Vagina (tissue), 2 donors: ENCODE data around the gene SPEM1. TPM values are rescaled to one million over a fixed set of nuclear protein-coding genes. Genes with fewer than 3 reads are reported as not detected.

ENCODE experiments used
- DNase-seq, 2 donors: peaks; one replicate each; pipeline ENCODE4 v3.0.0-alpha.2; 2017; ENCODE audit errors: extremely low spot score in 2 of 2
- H3K27ac ChIP-seq: fragments of 200-600 bp; sonication (generic); one replicate; pipeline ENCODE4 v1.5.1; 2019
- H3K27me3 ChIP-seq: fragments of 200-600 bp; sonication (generic); one replicate; pipeline ENCODE4 v1.5.1; 2019
- H3K36me3 ChIP-seq, 2 donors: fragments of 200-600 bp; sonication (generic); one replicate each; pipeline ENCODE4 v1.5.1; 2017 to 2019
- H3K4me1 ChIP-seq: fragments of 200-600 bp; sonication (generic); one replicate; pipeline ENCODE4 v1.5.1; 2019
- H3K4me3 ChIP-seq, 2 donors: fragments of 200-600 bp; sonication (generic); 1 replicate in 1 of 2; 2 replicates in 1 of 2; pipeline ENCODE4 v1.5.1; 2016 to 2019
- H3K9me3 ChIP-seq: fragments of 200-600 bp; sonication (generic); one replicate; pipeline ENCODE4 v1.5.1; 2019
- CTCF ChIP-seq, 3 experiments: fragments of 450-650 bp in 2 of 3; fragments of 200-600 bp in 1 of 3; sonication (generic) in 1 of 3; IDR thresholded peaks; one replicate each; pipeline ENCODE4 v1.5.1; 2017 to 2019; ENCODE audit warnings: antibody characterized with exemption in 3 of 3, mild to moderate bottlenecking in 2 of 3, moderate library complexity in 2 of 3
- POLR2A ChIP-seq, 2 donors: fragments of 450-650 bp; IDR thresholded peaks; one replicate each; pipeline ENCODE4 v1.6.1; 2017; ENCODE audit warnings: antibody characterized with exemption in 2 of 2, mild to moderate bottlenecking in 2 of 2, moderate library complexity in 2 of 2
- POLR2AphosphoS5 ChIP-seq, 2 donors: sonication (generic); formaldehyde crosslinking; IDR thresholded peaks; one replicate each; pipeline ENCODE4 v1.9.0; 2017; ENCODE audit warnings: antibody characterized with exemption in 2 of 2, mild to moderate bottlenecking in 2 of 2, low read depth in 1 of 2; ENCODE audit not compliant: insufficient read depth in 1 of 2
- intact Hi-C: fragments of 100-400 bp; cut with DNase I; formaldehyde crosslinking; loops from one replicate; pipeline ENCODE4 v1.15.1; 2023
- total RNA-seq: library from RNA; depleted of rRNA; stranded (reverse); fragments of >200 nt; gene quantifications from one replicate; pipeline ENCODE4 v1.2.3, GENCODE V29; 2016

SPEM1 gene
- not detected for total RNA-seq

GRCh38 chr17:7419819-7420610 lies at the start of gene SPEM1:
SPEM1 (plus strand) TSS chr17:7420324; CDS start chr17:7420385, 61 bp downstream.
- TF ChIP-seq POLR2AphosphoS5 (IDR thresholded peaks at IDR 0.05; ENCODE audit: insufficient read depth in 1 of 2, low read depth in 1 of 2): no peak
- TF ChIP-seq POLR2A (IDR thresholded peaks at IDR 0.05): no peak
- no peak for TF ChIP-seq CTCF (IDR thresholded peaks at IDR 0.05)
- H3K4me1 ChIP-seq: no peaks in the 10 kb centered on the region
- H3K27me3 ChIP-seq: no peaks in the 10 kb centered on the region
- H3K4me3 ChIP-seq: no peak within 1 kb of the TSS
- H3K36me3 ChIP-seq: peaks cover 0 to 4% of the 10 kb centered on the region in 2 donors
- no peak within 1 kb of the TSS for H3K27ac ChIP-seq
- no peak for DNase-seq
- no peaks in the 10 kb centered on the region for H3K9me3 ChIP-seq
- intact Hi-C loops: no loop called here

- intact Hi-C loops: no loop called here
- Histone ChIP-seq H3K4me3 (no peak overlapping the region), H3K36me3 (no peaks in the 10 kb centered on the region)
These were observed 49.3 kb upstream of the SPEM1 start for GRCh38 chr17:7370853-7371252.

GRCh38 chr17:7374353-7374752 lies 45.8 kb upstream of the SPEM1 start:
- H3K36me3 ChIP-seq: no peaks in the 10 kb centered on the region
- H3K27me3 ChIP-seq: no peaks in the 10 kb centered on the region
- no peak overlapping the region for H3K27ac ChIP-seq
- TF ChIP-seq POLR2AphosphoS5 (IDR thresholded peaks at IDR 0.05; ENCODE audit: insufficient read depth in 1 of 2, low read depth in 1 of 2): no peak
- no peak for TF ChIP-seq POLR2A (IDR thresholded peaks at IDR 0.05)
- TF ChIP-seq CTCF (IDR thresholded peaks at IDR 0.05): no peak
- intact Hi-C loops: no loop called here
- DNase-seq: no peak
- H3K4me1 ChIP-seq: no peaks in the 10 kb centered on the region
- no peak overlapping the region for H3K4me3 ChIP-seq
- H3K9me3 ChIP-seq: no peaks in the 10 kb centered on the region

More at GRCh38 chr17:7370853-7371252, 49.3 kb upstream of the SPEM1 start:
- TF ChIP-seq CTCF (IDR thresholded peaks at IDR 0.05) (no peak), POLR2AphosphoS5 (IDR thresholded peaks at IDR 0.05; ENCODE audit: insufficient read depth in 1 of 2, low read depth in 1 of 2) (no peak), POLR2A (IDR thresholded peaks at IDR 0.05) (no peak)
- no peak overlapping the region for H3K27ac ChIP-seq
- no peaks in the 10 kb centered on the region for H3K9me3 ChIP-seq
- H3K4me1 ChIP-seq: no peaks in the 10 kb centered on the region
- DNase-seq: no peak
- H3K27me3 ChIP-seq: no peaks in the 10 kb centered on the region

GRCh38 chr17:7379134-7379533 lies 41.0 kb upstream of the SPEM1 start:
- no peak for TF ChIP-seq POLR2AphosphoS5 (IDR thresholded peaks at IDR 0.05; ENCODE audit: insufficient read depth in 1 of 2, low read depth in 1 of 2)
- no peak for TF ChIP-seq POLR2A (IDR thresholded peaks at IDR 0.05)
- TF ChIP-seq CTCF (IDR thresholded peaks at IDR 0.05): no peak
- Histone ChIP-seq H3K4me1 (peaks cover 32% of the 10 kb centered on the region), H3K36me3 (no peaks in the 10 kb centered on the region), H3K9me3 (no peaks in the 10 kb centered on the region), H3K27ac (no peak overlapping the region), H3K27me3 (no peaks in the 10 kb centered on the region), H3K4me3 (no peak overlapping the region)
- DNase-seq: no peak
- intact Hi-C loops: no loop called here

- Histone ChIP-seq H3K4me1 (peaks cover 39% of the 10 kb centered on the region), H3K36me3 (no peaks in the 10 kb centered on the region), H3K9me3 (no peaks in the 10 kb centered on the region), H3K27ac (peak overlapping the region; percentile 59), H3K4me3 (peak overlapping the region; percentile 57 to 61), H3K27me3 (no peaks in the 10 kb centered on the region)
- no peak for TF ChIP-seq POLR2AphosphoS5 (IDR thresholded peaks at IDR 0.05; ENCODE audit: insufficient read depth in 1 of 2, low read depth in 1 of 2)
- no peak for TF ChIP-seq POLR2A (IDR thresholded peaks at IDR 0.05)
- no peak for TF ChIP-seq CTCF (IDR thresholded peaks at IDR 0.05)
- no peak for DNase-seq
- intact Hi-C loops: no loop called here
These were observed 39.8 kb upstream of the SPEM1 start for GRCh38 chr17:7380321-7380720.
